K562 (cell line): ENCODE data around the gene GZF1. TPM values are rescaled to one million over a fixed set of nuclear protein-coding genes. Genes with fewer than 3 reads are reported as not detected.
A peak's percentile ranks its signal among the peaks of the same experiment; 100 is the strongest.

Experiments
- CHCHD3 ChIP-seq: fragments of 250-450 bp; sonication (Bioruptor Pico); IDR thresholded peaks from 2 replicates; pipeline ENCODE4 v2.1.2; 2022; ENCODE audit warnings: mild to moderate bottlenecking
- MCM2 ChIP-seq: fragments of 450-650 bp; IDR thresholded peaks from 2 replicates; pipeline ENCODE4 v1.6.1; 2017; ENCODE audit warnings: low read depth, mild to moderate bottlenecking
- NCOA2 ChIP-seq, 2 experiments: fragments of 450-650 bp; IDR thresholded peaks; 2 replicates each; pipeline ENCODE4 v1.6.1; 2018; ENCODE audit warnings: mild to moderate bottlenecking in 2 of 2, moderate library complexity in 1 of 2; ENCODE audit not compliant: partially characterized antibody in 2 of 2
- NFIC ChIP-seq: fragments of 450-650 bp; IDR thresholded peaks from 2 replicates; pipeline ENCODE4 v1.6.1; 2017; ENCODE audit warnings: mild to moderate bottlenecking, inconsistent platforms
- PHB2 ChIP-seq: fragments of 450-650 bp; IDR thresholded peaks from 2 replicates; pipeline ENCODE4 v1.6.1; 2017; ENCODE audit warnings: low read depth
- STAT5B ChIP-seq: fragments of 250-450 bp; sonication (Bioruptor Pico); IDR thresholded peaks from 2 replicates; pipeline ENCODE4 v1.8.0; 2021; ENCODE audit warnings: mild to moderate bottlenecking, inconsistent platforms
- TAF7 ChIP-seq: fragments of 450-650 bp; IDR thresholded peaks from 2 replicates; pipeline ENCODE4 v1.6.1; 2016; ENCODE audit warnings: missing genetic modification characterization, missing compliant biosample characterization
- TGIF2 ChIP-seq: sonication (generic); formaldehyde crosslinking; IDR thresholded peaks from 2 replicates; pipeline ENCODE4 v1.8.1; 2022; ENCODE audit warnings: mild to moderate bottlenecking, missing genetic modification reagents, moderate library complexity
- U2AF2 ChIP-seq: fragments of 200-400 bp; formaldehyde crosslinking; optimal IDR thresholded peaks from 2 replicates; pipeline ENCODE3; 2017; ENCODE audit warnings: low read depth, mild to moderate bottlenecking, low read length
- ZBTB40 ChIP-seq, 2 experiments: fragments of 450-650 bp in 1 of 2; sonication (generic) in 1 of 2; formaldehyde crosslinking in 1 of 2; IDR thresholded peaks; 2 replicates each; pipeline versions ENCODE4 v1.7.1 to v1.9.0; 2016 to 2022; ENCODE audit warnings: inconsistent platforms in 1 of 2, mild to moderate bottlenecking in 1 of 2, missing genetic modification reagents in 1 of 2
- ZC3H8 ChIP-seq: fragments of 450-650 bp; IDR thresholded peaks from 2 replicates; pipeline ENCODE4 v1.6.1; 2017
- ZNF23 ChIP-seq: fragments of 250-450 bp; sonication (Bioruptor Pico); IDR thresholded peaks from 2 replicates; pipeline ENCODE4 v1.4.0; 2020; ENCODE audit warnings: mild to moderate bottlenecking
- ZNF239 ChIP-seq: fragments of 250-450 bp; sonication (Bioruptor Pico); IDR thresholded peaks from 2 replicates; pipeline ENCODE4 v1.4.0; 2020; ENCODE audit warnings: mild to moderate bottlenecking
- ZNF253 ChIP-seq: fragments of 250-450 bp; sonication (Bioruptor Pico); conservative IDR thresholded peaks from 2 replicates; pipeline ENCODE4 v1.6.1; 2021; ENCODE audit warnings: mild to moderate bottlenecking
- ZNF280B ChIP-seq: fragments of 250-450 bp; sonication (Bioruptor Pico); IDR thresholded peaks from 2 replicates; pipeline ENCODE4 v1.5.1; 2021; ENCODE audit warnings: mild to moderate bottlenecking
- ZNF449 ChIP-seq: fragments of 250-450 bp; sonication (Bioruptor Pico); IDR thresholded peaks from 2 replicates; pipeline ENCODE4 v1.8.0; 2022; ENCODE audit warnings: moderate library complexity, mild to moderate bottlenecking, inconsistent platforms
- ZNF764 ChIP-seq: fragments of 250-450 bp; sonication (Bioruptor Pico); IDR thresholded peaks from 2 replicates; pipeline ENCODE4 v1.4.0; 2020; ENCODE audit warnings: low read depth, mild to moderate bottlenecking, moderate library complexity
- polyA plus RNA-seq, 8 experiments: library from polyadenylated mRNA; depleted of rRNA in 4 of 8; stranded (reverse) in 5 of 8; unstranded in 3 of 8; fragments of >200 nt; fragmentation: Nextera tagmentation in 2 of 8; fragmentation: Illumina TruSeq in 1 of 8; extraction: Ambion mirVana in 2 of 8; extraction: Trizol in 1 of 8; gene quantifications; 2 replicates each; pipeline versions ENCODE4 v1.2.1 to v1.2.3, GENCODE V29; 2011 to 2014; ENCODE audit warnings: inconsistent platforms in 1 of 8, missing spikeins in 1 of 8
- total RNA-seq, 7 experiments: library from RNA; depleted of rRNA in 6 of 7; stranded (reverse); fragments of >200 nt in 6 of 7; fragmentation: Illumina TruSeq in 2 of 7; extraction: Trizol in 2 of 7; gene quantifications; 2 replicates each; pipeline versions ENCODE4 v1.2.1 to v1.2.3, GENCODE V29; 2011 to 2021; ENCODE audit warnings: low replicate concordance in 1 of 7

GZF1 gene
- total and polyA plus RNA-seq, 9 of the 15 experiments (the other 6 are each of a cell fraction or from before 2014, with no cell fraction given), result 1.2 to 15.7 (median 7.4) TPM

- TF ChIP-seq NCOA2 (IDR thresholded peaks at IDR 0.05; ENCODE audit: partially characterized antibody in 2 of 2) (no peak), ZNF253 (CRISPR knock-in tag) (no peak), ZBTB40 (IDR thresholded peaks at IDR 0.05) (peak; percentile 94), ZBTB40 (CRISPR knock-in tag; IDR thresholded peaks at IDR 0.05) (no peak), U2AF2 (no peak), TAF7 (0 out of 2 replicates have a peak, but pooled peaks have one; percentile 47), CHCHD3 (CRISPR knock-in tag) (no peak), MCM2 (no peak), ZNF239 (no peak), ZC3H8 (no peak), STAT5B (no peak), ZNF449 (CRISPR knock-in tag) (no peak), NFIC (no peak), PHB2 (no peak), ZNF23 (CRISPR knock-in tag) (no peak), ZNF764 (no peak), TGIF2 (CRISPR knock-in tag) (no peak), ZNF280B (CRISPR knock-in tag) (no peak)
Observed at GRCh38 chr20:23350196-23350903, 11.6 kb upstream of the GZF1 start, which contains the start of gene NXT1 (continued).
